Stimulated activated CD8-positive, alpha-beta memory T cell treated with anti-CD3 and anti-CD28 coated beads, Interleukin-7, amount 100 ng/mL, for 24 hours (primary cell): Measurements from ENCODE around the gene LRP2BP.
"Not testable (repeated sequence)": the region's sequence is repeated elsewhere in the genome, so short reads cannot be mapped to it uniquely, and the experiment has no call there.

Source experiments
- DNase-seq: peaks from one replicate; pipeline ENCODE4 v3.0.0-alpha.2; 2020; ENCODE audit warnings: low read depth

The LRP2BP gene

GRCh38 chr4:185395956-185396723 lies 416 bp upstream of the LRP2BP start:
- DNase-seq, result peak; percentile 91

GRCh38 chr4:185394568-185395237 lies 1.0 kb downstream of the LRP2BP start:
- DNase-seq, result no peak

GRCh38 chr4:185392156-185392555 lies 3.6 kb downstream of the LRP2BP start:
- no peak for DNase-seq

GRCh38 chr4:185390941-185391340 lies 4.8 kb downstream of the LRP2BP start:
- no peak for DNase-seq

- DNase-seq, result no peak
Observed at GRCh38 chr4:185387957-185388356, 7.8 kb downstream of the LRP2BP start.

GRCh38 chr4:185384930-185385331 lies 10.8 kb downstream of the LRP2BP start:
- DNase-seq, result no peak

- no peak for DNase-seq
Observed at GRCh38 chr4:185384061-185384460, 11.7 kb downstream of the LRP2BP start.

GRCh38 chr4:185383451-185383850 lies 12.3 kb downstream of the LRP2BP start:
- DNase-seq, result no peak

- DNase-seq, result no peak
Observed at GRCh38 chr4:185382754-185383153, 13.0 kb downstream of the LRP2BP start.

- DNase-seq, result no peak
Observed at GRCh38 chr4:185381288-185382196, 14.2 kb downstream of the LRP2BP start.

GRCh38 chr4:185380320-185380719 lies 15.4 kb downstream of the LRP2BP start:
- no peak for DNase-seq

GRCh38 chr4:185379326-185380295 lies 16.1 kb downstream of the LRP2BP start:
- no peak for DNase-seq

GRCh38 chr4:185378264-185378663 lies 17.5 kb downstream of the LRP2BP start:
- DNase-seq, result no peak

GRCh38 chr4:185374573-185374972 lies 21.2 kb downstream of the LRP2BP start:
- DNase-seq, result no peak

GRCh38 chr4:185374027-185374426 lies 21.7 kb downstream of the LRP2BP start:
- DNase-seq, result no peak

- DNase-seq, result no peak
Observed at GRCh38 chr4:185371702-185372101, 24.0 kb downstream of the LRP2BP start.

- no peak for DNase-seq
Observed at GRCh38 chr4:185370268-185370949, 25.3 kb downstream of the LRP2BP start.

GRCh38 chr4:185369731-185370130 lies 26.0 kb downstream of the LRP2BP start:
- no peak for DNase-seq

- DNase-seq, result no peak
Observed at GRCh38 chr4:185364886-185365285, 30.8 kb downstream of the LRP2BP start.

GRCh38 chr4:185363251-185363650 lies 32.5 kb downstream of the LRP2BP start:
- DNase-seq, result no peak

- not testable (repeated sequence) for DNase-seq
Observed at GRCh38 chr4:185362570-185362969, 33.2 kb downstream of the LRP2BP start.
